CD4-positive, alpha-beta T cell treated with Interleukin-21 for 1 hour (primary cell): ENCODE data around the gene CCDC187.

ENCODE experiments used
- DNase-seq: peaks from one replicate; pipeline ENCODE4 v3.0.0-alpha.2; 2020

CCDC187 gene

GRCh38 chr9:136222166-136222905 lies 81.6 kb downstream of the CCDC187 start:
- no peak for DNase-seq

- DNase-seq: peak; percentile 44
Measured at GRCh38 chr9:136220017-136220729, 83.7 kb downstream of the CCDC187 start.

DNA sequence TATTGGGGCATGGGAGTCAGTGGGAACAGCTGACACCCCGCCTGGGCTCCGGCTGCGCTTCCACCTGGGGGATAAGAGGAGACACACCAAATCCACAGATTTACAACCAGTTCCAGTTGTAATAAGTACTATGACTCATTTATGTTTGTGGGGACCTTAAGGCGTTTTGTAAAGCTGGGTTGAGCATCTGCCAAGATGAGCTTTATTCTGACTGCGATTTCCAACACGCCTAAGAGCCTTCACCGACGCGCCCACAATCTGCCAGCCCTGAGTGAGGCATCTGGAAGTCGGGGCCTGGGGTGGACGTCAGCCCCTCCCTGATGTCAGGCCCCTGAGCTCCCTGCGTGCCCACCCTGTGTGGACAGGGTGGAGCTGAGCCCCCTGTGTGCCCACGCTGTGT lies 84.6 kb downstream of the CCDC187 start:
- DNase-seq: no peak

- no peak for DNase-seq
Measured at GRCh38 chr9:136218673-136219072, 85.2 kb downstream of the CCDC187 start.

DNA sequence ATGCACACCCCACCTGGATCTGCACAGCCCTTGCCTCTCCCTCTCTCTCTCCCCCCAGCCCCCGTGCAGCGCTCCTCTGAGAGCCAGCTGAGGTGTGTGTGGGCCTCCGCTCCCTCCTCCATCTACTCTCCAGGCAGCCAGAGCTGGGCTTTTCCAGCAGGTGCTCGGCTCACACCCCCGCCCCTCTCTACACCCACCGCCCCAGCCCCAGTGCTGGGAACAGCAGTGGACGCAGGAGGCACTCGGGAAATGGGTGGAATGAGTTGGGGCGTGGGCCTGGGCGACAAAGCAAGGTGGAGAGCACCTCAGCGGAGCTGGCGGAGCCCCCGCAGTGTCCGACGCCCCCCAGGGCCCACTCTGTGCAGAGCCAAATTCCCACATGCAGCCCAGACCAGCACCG lies 85.6 kb downstream of the CCDC187 start:
- DNase-seq: no peak

GRCh38 chr9:136216541-136217244 lies 87.2 kb downstream of the CCDC187 start:
- DNase-seq: no peak

DNA sequence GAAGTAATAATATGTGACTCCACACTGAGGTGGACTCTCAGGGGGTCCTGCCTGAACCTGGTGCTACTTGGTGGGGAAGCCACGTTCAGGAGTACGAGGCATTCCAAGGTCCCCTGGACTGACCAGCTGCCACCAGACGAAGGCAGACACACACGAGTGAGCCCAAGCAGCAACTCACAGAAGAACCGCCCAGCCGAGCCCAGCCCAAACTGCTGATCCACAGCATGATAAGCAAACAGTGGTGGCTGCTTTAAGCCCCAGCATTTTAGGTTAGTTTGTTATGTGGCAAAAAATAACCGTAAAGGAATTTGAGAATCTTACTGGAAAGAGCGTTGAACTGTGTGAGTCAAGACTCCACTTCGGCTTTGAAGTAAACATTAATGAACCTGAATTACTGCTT lies 90.2 kb downstream of the CCDC187 start:
- DNase-seq: no peak

GRCh38 chr9:136212345-136212950 lies 91.4 kb downstream of the CCDC187 start:
- DNase-seq: no peak

GRCh38 chr9:136211441-136212344 lies 92.2 kb downstream of the CCDC187 start:
- DNase-seq: no peak

DNA sequence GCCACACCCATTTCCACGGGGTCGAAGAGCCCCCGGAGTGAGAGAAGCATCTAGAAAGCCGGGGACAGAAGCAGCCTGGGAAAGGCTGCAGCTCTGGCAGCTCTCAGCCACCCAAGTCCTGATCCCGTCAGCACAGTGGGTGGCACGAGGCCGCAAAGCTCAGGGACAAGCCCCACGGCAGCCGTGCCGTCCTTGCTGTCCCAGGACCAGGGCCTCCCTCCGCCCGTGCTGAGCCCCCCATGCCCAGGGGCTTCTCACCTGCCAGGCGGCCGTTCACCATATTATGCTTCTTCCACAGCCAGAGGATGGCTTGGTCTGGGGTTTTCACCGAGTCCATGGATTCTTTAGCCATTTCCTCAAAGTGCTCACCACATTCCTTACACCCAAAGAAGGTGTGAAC lies 92.9 kb downstream of the CCDC187 start:
- DNase-seq: no peak

DNA sequence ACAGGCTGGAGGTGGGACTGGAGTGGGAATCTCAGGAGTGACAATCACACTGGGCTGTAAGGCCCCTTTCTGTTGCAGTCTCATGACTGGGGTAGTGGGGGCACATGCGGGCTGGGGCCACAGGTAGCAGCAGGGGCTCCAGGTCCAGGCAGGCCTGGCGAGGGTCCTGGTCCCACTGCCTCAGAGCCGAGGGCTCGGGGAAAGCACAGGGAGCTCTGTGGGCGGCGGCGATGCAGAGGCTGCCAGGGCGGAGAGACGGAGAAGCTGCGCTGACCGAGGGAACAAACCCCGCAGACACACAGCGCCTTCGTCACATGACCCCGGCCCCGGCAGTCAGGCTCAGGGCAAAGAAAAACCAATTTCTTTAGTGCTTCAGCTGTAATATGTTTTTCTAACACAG lies 93.6 kb downstream of the CCDC187 start:
- no peak for DNase-seq

DNA sequence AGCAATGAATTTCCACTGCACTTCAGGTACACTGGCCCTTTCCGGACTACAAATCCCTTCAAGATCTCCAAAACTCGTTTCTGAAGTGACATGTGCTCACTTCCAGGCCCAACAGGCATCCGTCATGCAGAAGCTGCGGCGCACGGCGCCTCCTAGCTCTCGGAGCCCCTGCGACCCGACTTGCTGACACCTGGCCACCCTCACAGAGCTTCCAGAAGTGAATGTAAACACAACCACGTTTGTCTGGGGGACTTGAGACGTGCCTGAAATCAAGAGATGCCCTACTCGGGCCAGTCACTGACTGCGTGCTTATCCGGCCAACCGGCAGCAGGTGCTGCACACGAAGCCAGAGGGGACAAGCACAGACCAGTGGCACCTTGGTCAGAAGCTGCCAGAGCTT lies 94.1 kb downstream of the CCDC187 start:
- DNase-seq: no peak

DNA sequence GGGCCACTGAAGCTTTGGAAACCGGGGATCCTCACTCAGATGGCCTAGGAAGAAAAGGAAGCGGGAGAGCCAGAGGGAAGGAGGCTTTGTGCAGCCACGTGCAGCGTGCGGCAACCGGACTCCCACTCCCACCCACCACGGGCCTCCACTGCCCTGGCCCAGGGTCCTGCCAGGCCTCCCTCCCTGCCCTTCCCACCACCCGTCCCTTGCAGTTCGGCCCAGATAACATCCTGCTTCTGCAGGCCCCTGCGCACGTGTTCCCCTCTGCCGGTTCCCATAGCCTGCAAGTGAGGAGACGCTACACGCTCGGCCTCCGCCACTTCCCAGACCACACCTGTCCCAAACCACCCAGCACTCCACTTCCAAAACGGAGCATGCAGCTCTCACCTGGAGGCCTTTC lies 94.7 kb downstream of the CCDC187 start:
- DNase-seq: no peak

GRCh38 chr9:136208675-136209074 lies 95.2 kb downstream of the CCDC187 start:
- DNase-seq: no peak

DNA sequence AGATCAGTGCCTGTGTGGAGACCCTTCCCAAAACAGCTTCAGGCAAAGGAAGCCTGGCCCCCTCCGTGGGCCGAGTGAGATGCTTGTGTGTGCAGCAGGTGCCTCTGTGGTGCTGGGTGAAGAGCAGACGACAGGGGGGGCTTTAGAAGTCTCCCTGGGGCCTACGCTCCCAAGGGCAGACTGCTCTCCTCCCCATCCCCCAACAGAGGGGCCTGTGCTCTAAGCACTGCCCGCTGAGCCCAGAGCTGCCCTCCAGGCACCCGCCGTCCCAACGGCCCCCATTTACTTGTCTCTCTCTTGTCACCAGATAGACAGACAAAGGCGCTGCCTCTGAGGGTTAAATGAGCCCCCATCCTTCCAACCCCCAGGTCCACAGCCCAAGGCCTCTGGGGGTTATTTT lies 96.3 kb downstream of the CCDC187 start:
- no peak for DNase-seq

DNA sequence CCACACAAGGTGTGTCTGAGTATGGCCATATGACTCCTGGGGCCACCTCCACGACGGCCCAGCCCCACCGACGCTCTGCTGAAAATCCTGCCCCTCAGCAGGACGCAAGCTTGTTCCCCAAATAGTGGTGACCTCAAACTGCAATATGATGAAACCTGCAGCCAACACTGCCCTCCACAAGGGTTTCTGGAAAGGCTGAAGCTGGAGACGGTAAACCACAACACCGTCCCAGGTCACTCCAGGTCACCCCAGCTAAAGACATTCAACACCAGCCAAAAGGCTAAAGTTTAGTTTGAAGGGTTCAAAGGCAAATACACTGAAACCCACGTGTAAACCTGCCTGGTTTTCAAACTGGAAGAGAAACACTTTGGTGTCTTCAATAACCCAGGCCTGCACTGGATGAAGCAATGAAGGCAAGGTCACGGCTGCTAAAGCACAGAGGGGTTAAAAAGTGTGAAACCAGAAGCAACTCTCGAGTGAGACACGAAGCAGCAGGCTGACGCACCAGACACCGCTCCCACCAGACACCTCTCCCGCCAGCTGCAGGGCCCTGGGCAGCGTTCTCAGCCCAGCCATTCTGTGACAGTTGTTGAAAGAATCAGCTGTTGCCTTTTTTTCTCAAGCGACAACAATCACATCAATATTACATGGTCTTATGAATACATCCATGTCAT lies 97.2 kb downstream of the CCDC187 start:
- no peak for DNase-seq

DNA sequence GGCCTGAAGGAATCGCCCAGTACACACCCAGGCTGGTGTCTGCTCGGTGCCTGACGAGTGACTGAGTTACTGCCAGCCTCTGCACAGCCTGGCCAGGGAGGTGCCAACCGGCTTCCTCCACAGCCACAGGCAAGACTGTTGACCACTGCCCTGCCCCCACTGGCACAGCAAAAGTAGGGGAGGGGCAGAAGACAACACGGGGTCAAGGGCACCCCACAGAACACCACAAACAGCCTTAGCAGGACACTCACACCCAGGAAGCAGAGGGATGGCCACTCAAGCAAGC lies 98.2 kb downstream of the CCDC187 start:
- no peak for DNase-seq

GRCh38 chr9:136204838-136205706 lies 98.8 kb downstream of the CCDC187 start, which contains the start of gene LHX3:
Gene LHX3 (minus strand): TSS chr9:136205128. CDS start chr9:136205012, 116 bp downstream.
- DNase-seq: no peak

DNA sequence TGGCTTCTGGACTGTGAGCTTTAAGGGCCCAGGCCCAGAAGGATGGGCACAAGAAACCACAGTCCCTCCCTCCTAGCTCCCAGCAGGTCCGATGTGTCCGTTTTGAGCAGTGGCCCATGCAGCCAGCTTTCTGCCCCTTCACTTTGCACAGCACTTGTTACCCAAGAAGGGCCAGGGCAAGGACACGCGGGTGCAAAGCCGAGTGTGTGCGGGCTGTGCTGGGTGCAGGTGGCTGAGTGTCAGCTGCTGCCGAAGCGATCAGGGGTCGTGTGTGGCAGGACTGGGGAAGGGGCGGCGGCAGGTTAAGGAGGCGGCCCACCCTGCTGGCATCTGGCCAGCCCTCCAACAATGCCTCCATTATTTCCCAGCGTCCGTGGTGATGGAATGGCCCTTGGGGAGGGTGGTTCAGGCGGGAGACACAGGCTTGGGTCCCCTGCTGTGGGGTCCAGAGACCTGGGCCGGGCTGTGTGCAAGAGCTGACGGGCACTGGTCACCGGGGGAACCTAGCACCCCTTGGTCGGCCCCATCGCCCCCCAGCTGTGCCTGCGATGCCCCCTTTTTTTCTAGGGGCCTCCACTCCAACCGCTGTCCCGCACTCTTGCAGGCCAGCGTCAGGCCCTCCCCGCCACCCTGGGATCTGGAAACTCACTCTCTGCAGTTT lies 99.6 kb downstream of the CCDC187 start:
- DNase-seq: no peak

- DNase-seq: no peak
Measured at GRCh38 chr9:136203408-136204144, 100.3 kb downstream of the CCDC187 start.
